Lower leg skin (tissue), 4 donors: ENCODE measurements around the gene PNCK. TPM values are rescaled to one million over a fixed set of nuclear protein-coding genes. Genes with fewer than 3 reads are reported as not detected.

Experiments used
- DNase-seq, 2 donors: peaks; one replicate each; pipeline ENCODE4 v3.0.0-alpha.2; 2019; ENCODE audit warnings: low spot score in 2 of 2
- H3K4me3 ChIP-seq: fragments of 200-600 bp; sonication (generic); 2 replicates; pipeline ENCODE4 v1.5.1; 2017; ENCODE audit warnings: mild to moderate bottlenecking, low read depth; ENCODE audit not compliant: poor library complexity, severe bottlenecking
- POLR2A ChIP-seq, 2 donors: fragments of 450-650 bp; IDR thresholded peaks; one replicate each; pipeline ENCODE4 v1.6.1; 2016 to 2017; ENCODE audit warnings: antibody characterized with exemption in 2 of 2, mild to moderate bottlenecking in 1 of 2, moderate library complexity in 1 of 2
- WGBS, 2 donors: methylation state at CpG; one replicate each; pipeline ENCODE4 v1.1.5; 2018; 5-methylcytosine and 5-hydroxymethylcytosine counted together
- intact Hi-C: fragments of 100-400 bp; cut with DNase I; formaldehyde crosslinking; loops from one replicate; pipeline ENCODE4 v1.15.0; 2023; ENCODE audit warnings: low total_unique reads
- total RNA-seq, 4 donors: library from RNA; depleted of rRNA; stranded (reverse); fragments of >200 nt; gene quantifications; one replicate each; pipeline ENCODE4 v1.1.0, GENCODE V29; 2016
- TF ChIP-seq, protein P1 (sequence below), 3 donors: fragments of 450-650 bp; IDR thresholded peaks; one replicate each; pipeline ENCODE4 v1.5.1; 2016; ENCODE audit warnings: antibody characterized with exemption in 3 of 3, mild to moderate bottlenecking in 3 of 3, moderate library complexity in 2 of 3

Gene PNCK
- total RNA-seq, 4 donors from 2014 or later = 0.76 to 6.7 (median 2.1) TPM

DNA sequence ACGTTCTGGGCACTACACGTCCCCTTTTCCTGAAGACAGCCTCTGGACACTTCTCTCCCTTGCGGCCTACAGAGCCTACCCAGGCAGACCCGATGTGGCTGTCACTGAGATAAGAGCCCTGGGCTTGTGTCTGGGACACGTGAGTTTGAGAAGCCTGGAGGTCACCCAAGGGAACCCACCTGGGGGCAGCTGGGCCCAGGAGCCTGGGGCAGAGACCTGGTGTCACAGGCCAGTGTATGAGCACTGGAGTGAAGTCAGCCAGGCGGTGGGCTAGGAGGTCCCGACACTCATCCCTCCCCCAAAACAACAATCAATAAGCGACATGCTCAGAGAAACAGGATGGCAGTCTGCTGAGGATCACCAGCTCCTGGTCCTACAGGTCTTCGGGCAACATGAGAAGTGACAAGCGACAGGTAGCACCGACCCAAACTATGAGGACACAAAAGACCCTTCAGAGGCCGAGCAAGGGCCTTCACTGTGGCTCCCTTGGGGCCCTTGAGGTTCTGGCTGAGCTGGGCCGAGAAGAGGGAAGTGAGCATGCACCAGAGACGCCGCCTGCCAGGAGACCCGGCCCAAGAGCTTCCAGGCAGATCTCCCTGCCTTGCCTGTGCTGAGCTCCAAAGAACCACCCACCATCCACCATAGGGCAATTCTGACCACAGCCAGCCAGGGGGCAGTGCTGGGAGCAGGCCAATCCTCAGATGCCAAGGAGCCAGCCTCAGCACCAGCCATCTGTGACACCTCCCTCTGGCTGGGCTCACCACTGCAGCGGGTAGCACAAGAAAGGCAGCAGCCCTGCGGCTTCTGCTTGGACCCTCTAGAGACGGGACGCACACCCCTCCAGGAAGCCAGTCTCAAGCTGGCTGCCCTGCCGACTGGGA lies 37.6 kb downstream of the PNCK start:
- intact Hi-C loops = no loop called here
- no peak for DNase-seq
- H3K4me3 ChIP-seq = no peak overlapping the region
- TF ChIP-seq POLR2A (IDR thresholded peaks at IDR 0.05) = no peak
- TF ChIP-seq, protein P1, sequence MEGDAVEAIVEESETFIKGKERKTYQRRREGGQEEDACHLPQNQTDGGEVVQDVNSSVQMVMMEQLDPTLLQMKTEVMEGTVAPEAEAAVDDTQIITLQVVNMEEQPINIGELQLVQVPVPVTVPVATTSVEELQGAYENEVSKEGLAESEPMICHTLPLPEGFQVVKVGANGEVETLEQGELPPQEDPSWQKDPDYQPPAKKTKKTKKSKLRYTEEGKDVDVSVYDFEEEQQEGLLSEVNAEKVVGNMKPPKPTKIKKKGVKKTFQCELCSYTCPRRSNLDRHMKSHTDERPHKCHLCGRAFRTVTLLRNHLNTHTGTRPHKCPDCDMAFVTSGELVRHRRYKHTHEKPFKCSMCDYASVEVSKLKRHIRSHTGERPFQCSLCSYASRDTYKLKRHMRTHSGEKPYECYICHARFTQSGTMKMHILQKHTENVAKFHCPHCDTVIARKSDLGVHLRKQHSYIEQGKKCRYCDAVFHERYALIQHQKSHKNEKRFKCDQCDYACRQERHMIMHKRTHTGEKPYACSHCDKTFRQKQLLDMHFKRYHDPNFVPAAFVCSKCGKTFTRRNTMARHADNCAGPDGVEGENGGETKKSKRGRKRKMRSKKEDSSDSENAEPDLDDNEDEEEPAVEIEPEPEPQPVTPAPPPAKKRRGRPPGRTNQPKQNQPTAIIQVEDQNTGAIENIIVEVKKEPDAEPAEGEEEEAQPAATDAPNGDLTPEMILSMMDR (IDR thresholded peaks at IDR 0.05) = no peak
- WGBS, 2 donors = 79 to 92% methylated on average over 11 to 21 of the region's 21 CpGs

DNA sequence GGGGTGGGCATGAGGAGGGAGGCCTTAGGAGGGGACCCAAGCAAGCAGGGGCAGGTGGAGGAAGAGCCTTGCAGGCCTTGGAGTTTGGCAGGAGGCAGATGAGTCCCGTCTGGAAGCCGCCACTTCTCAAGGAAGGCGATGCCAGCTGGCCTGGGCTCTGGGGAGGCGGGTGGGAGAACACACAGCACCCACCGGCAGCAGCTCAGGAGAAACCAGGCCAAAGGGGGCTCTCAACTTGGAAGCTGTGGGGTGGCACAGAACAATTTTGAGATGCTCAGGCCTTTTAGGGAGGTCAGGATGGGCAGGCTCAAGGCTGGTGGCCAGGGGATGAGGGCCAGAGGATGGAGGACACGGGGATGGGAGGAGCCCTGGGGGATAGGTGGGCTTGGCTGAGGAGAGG lies 38.2 kb downstream of the PNCK start:
- TF ChIP-seq, protein P1 (IDR thresholded peaks at IDR 0.05) = no peak
- no peak for TF ChIP-seq POLR2A (IDR thresholded peaks at IDR 0.05)
- intact Hi-C loops = no loop called here
- 71 to 87% methylated on average over 4 to 6 of the region's 6 CpGs for WGBS, 2 donors
- no peak overlapping the region for H3K4me3 ChIP-seq
- DNase-seq = no peak

DNA sequence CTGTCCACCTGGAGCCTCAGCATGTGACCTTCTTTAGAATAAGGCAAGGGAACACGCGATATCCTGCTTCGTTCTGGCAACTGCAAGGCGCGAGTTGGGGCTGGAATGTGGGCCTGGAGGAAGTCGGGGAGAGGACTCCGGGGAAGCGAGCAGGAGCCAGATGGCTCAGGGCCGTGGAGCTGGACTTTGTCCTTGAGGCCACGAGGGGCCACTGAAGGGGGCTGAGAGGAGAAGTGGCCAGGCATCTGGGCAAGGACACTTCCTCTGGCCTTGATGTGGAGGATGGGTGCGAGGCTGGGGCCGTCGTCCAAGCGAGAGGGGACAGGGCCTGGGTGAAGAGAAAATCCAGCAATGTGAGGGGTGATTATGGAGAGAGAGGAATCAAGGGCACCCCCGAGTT lies 38.8 kb downstream of the PNCK start:
- intact Hi-C loops = no loop called here
- no peak for TF ChIP-seq POLR2A (IDR thresholded peaks at IDR 0.05)
- TF ChIP-seq, protein P1 (IDR thresholded peaks at IDR 0.05) = no peak
- H3K4me3 ChIP-seq = no peak overlapping the region
- 61 to 68% methylated on average over 13 to 15 of the region's 15 CpGs for WGBS, 2 donors
- DNase-seq = no peak

DNA sequence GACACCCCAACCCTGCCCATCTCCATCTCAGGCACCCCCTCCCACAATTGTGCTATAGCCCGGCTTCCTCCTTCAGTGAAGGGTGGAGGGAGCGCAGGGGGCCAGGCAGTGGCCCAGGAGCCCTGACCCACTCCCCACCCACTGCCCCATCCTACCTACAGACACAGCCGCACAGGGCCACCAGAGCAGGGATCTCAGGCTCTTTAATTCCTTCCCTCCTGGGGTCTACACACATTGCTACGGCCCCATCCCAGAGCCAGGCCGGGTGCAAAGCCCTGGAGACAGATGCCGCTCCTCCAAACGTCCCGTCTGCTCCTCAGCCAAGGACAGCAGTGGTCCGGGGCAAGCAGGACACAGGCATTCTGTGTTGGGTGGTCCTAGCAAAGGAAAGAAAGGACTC lies 39.4 kb downstream of the PNCK start:
- intact Hi-C loops = no loop called here
- H3K4me3 ChIP-seq = no peak overlapping the region
- 84 to 88% methylated on average over 9 of the region's 9 CpGs for WGBS, 2 donors
- TF ChIP-seq POLR2A (IDR thresholded peaks at IDR 0.05) = no peak
- TF ChIP-seq, protein P1 (IDR thresholded peaks at IDR 0.05) = no peak
- DNase-seq = no peak

DNA sequence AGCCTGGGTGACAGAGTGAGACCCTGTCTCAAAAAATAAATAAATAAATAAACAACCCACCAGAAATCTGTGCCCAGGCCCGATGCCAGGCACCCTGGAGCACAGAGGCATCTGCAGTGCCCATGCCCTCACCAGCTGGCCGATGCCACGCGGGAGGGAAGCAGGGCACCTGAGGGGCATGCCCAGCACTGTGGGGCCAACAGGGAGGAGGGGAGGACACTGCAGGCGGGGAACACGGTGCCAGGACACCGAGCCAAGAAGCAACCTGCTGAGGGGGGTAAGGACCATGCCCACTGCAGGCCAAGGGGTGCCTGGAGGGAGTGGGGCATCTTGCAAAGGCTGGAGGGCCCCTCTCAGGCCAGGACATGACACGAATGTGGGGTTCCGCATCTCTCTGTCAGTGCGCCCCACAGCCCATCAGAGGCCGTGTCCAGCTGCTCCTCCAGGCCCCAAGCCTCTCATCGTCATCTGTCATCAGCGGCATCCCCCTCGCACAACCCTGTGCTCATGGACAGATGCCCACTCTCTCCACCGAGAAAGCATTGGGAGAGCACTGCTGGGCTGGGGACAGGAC lies 39.9 kb downstream of the PNCK start:
- DNase-seq = no peak
- WGBS, 2 donors = 86 to 100% methylated on average over 1 to 15 of the region's 15 CpGs
- intact Hi-C loops = no loop called here
- no peak overlapping the region for H3K4me3 ChIP-seq
- TF ChIP-seq, protein P1 (IDR thresholded peaks at IDR 0.05) = no peak
- TF ChIP-seq POLR2A (IDR thresholded peaks at IDR 0.05) = no peak
